B cell (primary cell): ENCODE measurements around the gene RGS6.

Experiments used
- EZH2 ChIP-seq: IDR thresholded peaks from 2 replicates; pipeline ENCODE4 v1.6.1; 2012; ENCODE audit warnings: borderline replicate concordance, low read depth, mild to moderate bottlenecking, moderate library complexity, low read length; ENCODE audit not compliant: insufficient read depth, poor library complexity, severe bottlenecking
- TF ChIP-seq, protein P1 (sequence below): fragments of 200-600 bp; IDR thresholded peaks from one replicate; pipeline ENCODE4 v1.8.0; 2022; ENCODE audit warnings: antibody characterized with exemption, mild to moderate bottlenecking

DNA sequence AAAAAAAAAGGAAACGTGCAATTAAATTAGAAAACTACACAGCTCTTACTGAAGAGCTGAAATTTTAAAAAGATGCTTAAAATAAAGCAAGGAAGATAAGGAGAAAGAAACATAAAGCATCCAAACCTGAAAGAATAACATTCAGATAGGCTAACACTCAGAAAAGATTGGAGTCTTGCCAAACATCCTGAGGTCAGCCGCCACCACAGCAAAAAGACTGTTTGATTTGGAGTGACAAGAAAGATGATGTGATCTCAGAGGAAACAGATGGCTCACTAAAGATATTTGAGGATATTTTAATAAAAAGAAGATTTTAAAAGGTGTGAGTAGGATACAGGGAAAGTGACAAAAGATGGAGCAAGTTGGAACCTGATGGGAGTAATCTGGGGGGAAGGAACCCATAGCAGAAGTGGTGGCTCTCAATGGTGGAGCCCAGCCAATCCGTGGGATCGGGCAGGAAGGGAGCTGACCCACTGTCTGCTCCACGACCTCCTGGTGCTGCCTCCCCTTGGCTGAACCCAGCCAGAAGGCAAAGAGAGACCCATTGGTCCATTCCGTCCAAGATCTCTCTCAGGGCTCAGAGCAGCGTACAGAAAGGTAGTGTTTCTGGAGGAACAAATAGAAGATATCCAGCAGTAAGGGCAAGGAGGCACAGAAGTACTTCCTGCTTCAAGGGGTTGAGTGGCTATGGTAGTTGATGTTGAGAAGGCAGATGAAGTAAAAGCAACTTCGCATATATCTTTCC is 469.6 kb downstream of the RGS6 start:
- TF ChIP-seq, protein P1, sequence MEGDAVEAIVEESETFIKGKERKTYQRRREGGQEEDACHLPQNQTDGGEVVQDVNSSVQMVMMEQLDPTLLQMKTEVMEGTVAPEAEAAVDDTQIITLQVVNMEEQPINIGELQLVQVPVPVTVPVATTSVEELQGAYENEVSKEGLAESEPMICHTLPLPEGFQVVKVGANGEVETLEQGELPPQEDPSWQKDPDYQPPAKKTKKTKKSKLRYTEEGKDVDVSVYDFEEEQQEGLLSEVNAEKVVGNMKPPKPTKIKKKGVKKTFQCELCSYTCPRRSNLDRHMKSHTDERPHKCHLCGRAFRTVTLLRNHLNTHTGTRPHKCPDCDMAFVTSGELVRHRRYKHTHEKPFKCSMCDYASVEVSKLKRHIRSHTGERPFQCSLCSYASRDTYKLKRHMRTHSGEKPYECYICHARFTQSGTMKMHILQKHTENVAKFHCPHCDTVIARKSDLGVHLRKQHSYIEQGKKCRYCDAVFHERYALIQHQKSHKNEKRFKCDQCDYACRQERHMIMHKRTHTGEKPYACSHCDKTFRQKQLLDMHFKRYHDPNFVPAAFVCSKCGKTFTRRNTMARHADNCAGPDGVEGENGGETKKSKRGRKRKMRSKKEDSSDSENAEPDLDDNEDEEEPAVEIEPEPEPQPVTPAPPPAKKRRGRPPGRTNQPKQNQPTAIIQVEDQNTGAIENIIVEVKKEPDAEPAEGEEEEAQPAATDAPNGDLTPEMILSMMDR: no peak
- no peak for TF ChIP-seq EZH2
